Stimulated activated memory B cell treated with anti-CD40 and anti-IgM and Interleukin-4, amounts not matched to agents 10 μg/mL and 1 μg/mL and 100 μg/mL, for 72 hours (primary cell): Measurements from ENCODE around the gene COQ2.
A peak's percentile ranks its signal among the peaks of the same experiment; 100 is the strongest.
"Not testable (repeated sequence)": the region's sequence is repeated elsewhere in the genome, so short reads cannot be mapped to it uniquely, and the experiment has no call there.

Source experiments
- ATAC-seq: fragments of 150-1000 bp; cut with Tn5 transposase; 2 replicates; pipeline ENCODE4 v1.10.0; 2021
- H3K27ac Mint-ChIP-seq: one replicate; pipeline ENCODE4 v1.8.0; 2022; ENCODE audit warnings: mild to moderate bottlenecking, mixed read lengths
- H3K27me3 Mint-ChIP-seq: one replicate; pipeline ENCODE4 v1.8.0; 2022; ENCODE audit warnings: mixed read lengths
- H3K36me3 Mint-ChIP-seq: one replicate; pipeline ENCODE4 v1.8.0; 2022; ENCODE audit warnings: mixed read lengths
- H3K4me1 Mint-ChIP-seq: one replicate; pipeline ENCODE4 v1.8.0; 2022; ENCODE audit warnings: mixed read lengths
- H3K4me3 Mint-ChIP-seq: one replicate; pipeline ENCODE4 v1.8.0; 2022; ENCODE audit warnings: mild to moderate bottlenecking, moderate library complexity, mixed read lengths
- H3K9me3 Mint-ChIP-seq: one replicate; pipeline ENCODE4 v1.8.0; 2022; ENCODE audit warnings: mixed read lengths

COQ2 gene

DNA sequence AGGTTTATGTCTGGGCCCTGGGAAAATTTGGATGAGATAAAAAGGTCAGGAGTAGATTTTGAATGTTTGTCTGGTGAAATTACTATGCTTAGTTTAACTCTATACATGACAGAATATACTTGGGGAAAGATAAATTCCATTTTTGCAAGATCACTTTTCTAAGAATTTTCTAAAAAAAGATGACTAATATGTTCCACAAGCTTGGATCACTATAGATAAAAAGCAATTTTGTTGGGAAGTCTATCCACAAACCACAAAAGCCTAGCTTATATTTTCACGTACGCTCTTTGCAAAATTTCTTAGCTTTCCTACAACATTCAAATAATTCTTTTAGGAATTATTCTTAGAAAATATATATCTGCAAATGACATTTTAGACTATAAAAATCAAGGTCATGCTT, 20.6 kb upstream of the COQ2 start:
- H3K36me3 Mint-ChIP-seq = no peaks in the 10 kb centered on the region
- H3K4me1 Mint-ChIP-seq = no peaks in the 10 kb centered on the region
- no peaks in the 10 kb centered on the region for H3K27me3 Mint-ChIP-seq
- no peak for ATAC-seq
- H3K27ac Mint-ChIP-seq = no peak overlapping the region
- H3K9me3 Mint-ChIP-seq = no peaks in the 10 kb centered on the region
- no peak overlapping the region for H3K4me3 Mint-ChIP-seq

- Mint-ChIP-seq H3K9me3 (no peaks in the 10 kb centered on the region), H3K36me3 (no peaks in the 10 kb centered on the region), H3K4me1 (peaks cover 13% of the 10 kb centered on the region)
Measured at GRCh38 chr4:83297548-83298260, 13.1 kb upstream of the COQ2 start.

DNA sequence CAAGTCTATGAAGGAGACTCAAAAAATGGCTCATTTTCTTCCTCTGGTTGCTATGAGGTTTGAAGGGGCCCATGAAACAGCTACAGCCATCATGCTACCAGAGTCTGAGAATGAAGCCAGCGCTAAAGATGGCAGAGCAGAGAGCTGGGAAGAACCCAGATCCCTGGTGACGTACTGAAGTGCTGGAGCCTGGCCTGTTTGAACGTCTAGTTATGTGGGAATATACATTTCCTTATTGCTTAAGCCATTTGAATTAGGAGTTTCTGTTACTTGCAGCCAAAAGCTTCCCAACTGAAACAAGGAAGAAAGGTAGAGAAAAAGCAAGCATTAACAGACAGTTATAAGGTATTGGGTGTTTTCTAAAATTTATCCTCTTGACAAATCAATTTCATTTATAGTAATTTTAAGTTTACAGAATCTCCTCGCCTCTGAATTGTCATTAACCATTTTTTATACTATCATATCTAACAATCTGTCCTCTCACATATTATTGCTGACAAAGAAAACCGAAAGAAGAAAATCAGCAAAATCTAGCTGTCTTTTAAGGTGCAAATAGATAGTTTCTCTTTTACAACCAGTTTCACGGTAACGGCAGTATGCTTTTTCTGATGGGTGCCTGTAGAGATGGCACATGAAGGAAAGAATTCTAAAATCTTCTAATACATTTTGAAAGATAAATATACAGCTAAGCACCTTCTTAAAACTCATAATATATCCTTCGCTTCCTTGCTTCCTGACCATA, 8.9 kb upstream of the COQ2 start:
- H3K4me3 Mint-ChIP-seq = no peak overlapping the region
- no peaks in the 10 kb centered on the region for H3K27me3 Mint-ChIP-seq
- peaks cover 3% of the 10 kb centered on the region for H3K9me3 Mint-ChIP-seq
- ATAC-seq = no peak
- H3K4me1 Mint-ChIP-seq = peaks cover 13% of the 10 kb centered on the region
- no peaks in the 10 kb centered on the region for H3K36me3 Mint-ChIP-seq
- H3K27ac Mint-ChIP-seq = no peak overlapping the region

More at GRCh38 chr4:83297548-83298260, 13.1 kb upstream of the COQ2 start:
- H3K27ac Mint-ChIP-seq = peak overlapping the region; percentile 2
- H3K27me3 Mint-ChIP-seq = no peaks in the 10 kb centered on the region
- no peak overlapping the region for H3K4me3 Mint-ChIP-seq
- no peak for ATAC-seq

GRCh38 chr4:83290059-83290774, 5.6 kb upstream of the COQ2 start:
- H3K9me3 Mint-ChIP-seq, H3K4me3 Mint-ChIP-seq, H3K36me3 Mint-ChIP-seq, ATAC-seq, H3K4me1 Mint-ChIP-seq, H3K27me3 Mint-ChIP-seq, H3K27ac Mint-ChIP-seq: not testable (repeated sequence)

- not testable (repeated sequence) for H3K27ac Mint-ChIP-seq, H3K9me3 Mint-ChIP-seq, ATAC-seq, H3K36me3 Mint-ChIP-seq, H3K4me3 Mint-ChIP-seq, H3K27me3 Mint-ChIP-seq
- H3K4me1 Mint-ChIP-seq = peaks cover 15% of the 10 kb centered on the region
Measured at GRCh38 chr4:83288381-83288780, 3.8 kb upstream of the COQ2 start.

DNA sequence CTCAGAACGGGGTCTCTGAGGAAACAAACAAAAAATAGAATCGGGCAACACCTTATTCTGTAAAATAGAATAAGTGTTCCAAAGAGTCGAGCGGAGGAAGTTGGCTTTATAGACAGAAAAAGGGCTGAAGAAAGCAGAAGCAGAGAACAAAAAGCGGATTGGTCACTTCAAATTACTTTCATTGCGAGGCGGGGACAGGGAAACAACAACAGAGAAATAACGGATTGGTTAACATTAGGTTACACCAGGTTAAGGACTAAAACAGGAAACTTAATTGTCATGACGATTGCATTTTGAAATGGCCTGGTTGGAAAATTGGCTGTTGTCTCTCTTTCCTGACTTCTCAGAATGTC, 433 bp upstream of the COQ2 start:
- Mint-ChIP-seq H3K36me3 (no peaks in the 10 kb centered on the region), H3K27ac (peak overlapping the region; percentile 93), H3K4me1 (peaks cover 41% of the 10 kb centered on the region), H3K9me3 (peaks cover under 1% of the 10 kb centered on the region), H3K4me3 (peak overlapping the region; percentile 92), H3K27me3 (no peaks in the 10 kb centered on the region)
- ATAC-seq = peak; percentile 35

- peaks cover 45% of the 10 kb centered on the region for H3K4me1 Mint-ChIP-seq
- H3K27ac Mint-ChIP-seq = peak overlapping the region; percentile 93
Measured at GRCh38 chr4:83283181-83283580, 1.4 kb downstream of the COQ2 start.

GRCh38 chr4:83282049-83282535, 2.5 kb downstream of the COQ2 start:
- H3K4me3 Mint-ChIP-seq = peak overlapping the region; percentile 37
- no peaks in the 10 kb centered on the region for H3K9me3 Mint-ChIP-seq
- peaks cover 49% of the 10 kb centered on the region for H3K4me1 Mint-ChIP-seq
- H3K36me3 Mint-ChIP-seq = peaks cover 4% of the 10 kb centered on the region
- peak overlapping the region; percentile 21 for H3K27ac Mint-ChIP-seq
- no peak for ATAC-seq
- no peaks in the 10 kb centered on the region for H3K27me3 Mint-ChIP-seq

More at GRCh38 chr4:83283181-83283580, 1.4 kb downstream of the COQ2 start:
- no peaks in the 10 kb centered on the region for H3K36me3 Mint-ChIP-seq
- H3K4me3 Mint-ChIP-seq = peak overlapping the region; percentile 92
- no peaks in the 10 kb centered on the region for H3K27me3 Mint-ChIP-seq
- ATAC-seq = no peak
- H3K9me3 Mint-ChIP-seq = no peaks in the 10 kb centered on the region

GRCh38 chr4:83281307-83281706, 3.3 kb downstream of the COQ2 start:
- Mint-ChIP-seq H3K27ac (peak overlapping the region; percentile 21), H3K4me3 (no peak overlapping the region), H3K4me1 (peaks cover 57% of the 10 kb centered on the region), H3K36me3 (peaks cover 8% of the 10 kb centered on the region), H3K27me3 (no peaks in the 10 kb centered on the region), H3K9me3 (no peaks in the 10 kb centered on the region)
- no peak for ATAC-seq

GRCh38 chr4:83276299-83277040, 8.1 kb downstream of the COQ2 start:
- H3K36me3 Mint-ChIP-seq = peaks cover 17% of the 10 kb centered on the region
- no peaks in the 10 kb centered on the region for H3K27me3 Mint-ChIP-seq
- H3K4me3 Mint-ChIP-seq = peak overlapping the region; percentile 52
- H3K27ac Mint-ChIP-seq = peak overlapping the region; percentile 38
- ATAC-seq = peak; percentile 87
- no peaks in the 10 kb centered on the region for H3K9me3 Mint-ChIP-seq
- peaks cover 51% of the 10 kb centered on the region for H3K4me1 Mint-ChIP-seq

GRCh38 chr4:83273926-83274325, 10.7 kb downstream of the COQ2 start:
- H3K4me3 Mint-ChIP-seq, H3K27me3 Mint-ChIP-seq, H3K9me3 Mint-ChIP-seq, ATAC-seq: not testable (repeated sequence)
- peak overlapping the region; percentile 38 for H3K27ac Mint-ChIP-seq
- H3K36me3 Mint-ChIP-seq = peaks cover 28% of the 10 kb centered on the region
- peaks cover 36% of the 10 kb centered on the region for H3K4me1 Mint-ChIP-seq

DNA sequence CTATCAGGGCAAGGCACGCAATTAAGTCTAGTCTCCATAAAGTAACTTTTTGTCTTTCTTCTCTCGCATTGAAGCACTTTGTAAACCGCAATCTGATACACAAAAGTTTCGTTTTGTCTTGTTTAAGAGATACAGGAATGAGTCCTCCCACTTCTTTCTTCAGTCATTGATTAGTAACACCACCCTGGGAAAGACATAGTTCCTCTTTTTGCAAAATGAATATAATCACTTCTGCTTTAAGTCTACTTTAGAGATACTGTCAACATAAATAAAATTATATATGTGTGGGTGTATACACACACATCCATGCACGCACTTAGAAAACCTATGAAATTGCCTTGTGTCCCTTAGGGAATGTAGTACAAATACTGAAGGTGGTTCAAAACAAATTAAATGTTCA, 11.7 kb downstream of the COQ2 start:
- peaks cover 45% of the 10 kb centered on the region for H3K4me1 Mint-ChIP-seq
- no peaks in the 10 kb centered on the region for H3K9me3 Mint-ChIP-seq
- peak overlapping the region; percentile 38 for H3K27ac Mint-ChIP-seq
- H3K27me3 Mint-ChIP-seq = no peaks in the 10 kb centered on the region
- ATAC-seq = peak; percentile 92
- peak overlapping the region; percentile 4 for H3K4me3 Mint-ChIP-seq
- H3K36me3 Mint-ChIP-seq = peaks cover 36% of the 10 kb centered on the region

- no peaks in the 10 kb centered on the region for H3K27me3 Mint-ChIP-seq
- peaks cover 24% of the 10 kb centered on the region for H3K36me3 Mint-ChIP-seq
- H3K4me1 Mint-ChIP-seq = peaks cover 24% of the 10 kb centered on the region
- no peak overlapping the region for H3K4me3 Mint-ChIP-seq
- no peaks in the 10 kb centered on the region for H3K9me3 Mint-ChIP-seq
- no peak overlapping the region for H3K27ac Mint-ChIP-seq
- no peak for ATAC-seq
Measured at GRCh38 chr4:83269256-83269655, 15.3 kb downstream of the COQ2 start.

- H3K9me3 Mint-ChIP-seq = no peaks in the 10 kb centered on the region
- peak overlapping the region; percentile 26 for H3K27ac Mint-ChIP-seq
- H3K27me3 Mint-ChIP-seq = no peaks in the 10 kb centered on the region
- H3K4me3 Mint-ChIP-seq = no peak overlapping the region
- ATAC-seq = no peak
- peaks cover 24% of the 10 kb centered on the region for H3K36me3 Mint-ChIP-seq
- peaks cover 24% of the 10 kb centered on the region for H3K4me1 Mint-ChIP-seq
Measured at GRCh38 chr4:83268491-83268890, 16.1 kb downstream of the COQ2 start.
